HEK293T (cell line): Measurements from ENCODE around the gene TMEM39B.
"Not testable (repeated sequence)": the region's sequence is repeated elsewhere in the genome, so short reads cannot be mapped to it uniquely, and the experiment has no call there.

Experiments used
- CTCF ChIA-PET: fragments of 350-600 bp; formaldehyde crosslinking; extraction: SDS; loops from one replicate; lab custom pipeline; 2021; ENCODE audit warnings: antibody characterized with exemption, inconsistent platforms; lab: Yijun Ruan, JAX
- POLR2A ChIA-PET: fragments of 350-600 bp; formaldehyde crosslinking; extraction: SDS; loops from one replicate; lab custom pipeline; 2020; ENCODE audit warnings: antibody characterized with exemption, inconsistent platforms; lab: Yijun Ruan, JAX
- DNase-seq: peaks from one replicate; pipeline ENCODE4 v3.0.0; 2012; ENCODE audit warnings: mixed read lengths; ENCODE audit errors: extremely low spot score
- ARNT ChIP-seq: fragments of 450-650 bp; IDR thresholded peaks from 2 replicates; pipeline ENCODE4 v1.6.1; 2017; ENCODE audit warnings: mild to moderate bottlenecking
- BHLHE40 ChIP-seq: fragments of 450-650 bp; IDR thresholded peaks from 2 replicates; pipeline ENCODE4 v1.6.1; 2016; ENCODE audit warnings: mild to moderate bottlenecking, moderate library complexity, borderline replicate concordance
- CTBP1 ChIP-seq: fragments of 450-650 bp; IDR thresholded peaks from 2 replicates; pipeline ENCODE4 v1.6.1; 2016; ENCODE audit warnings: borderline replicate concordance
- ELF4 ChIP-seq: fragments of 450-650 bp; IDR thresholded peaks from 2 replicates; pipeline ENCODE4 v1.6.1; 2017; ENCODE audit warnings: antibody characterized with exemption
- FOXA1 ChIP-seq: fragments of 450-650 bp; IDR thresholded peaks from 2 replicates; pipeline ENCODE4 v1.6.1; 2016; ENCODE audit warnings: mild to moderate bottlenecking
- FOXK2 ChIP-seq: fragments of 450-650 bp; IDR thresholded peaks from 2 replicates; pipeline ENCODE4 v1.6.1; 2016; ENCODE audit warnings: mild to moderate bottlenecking
- FOXM1 ChIP-seq: fragments of 450-650 bp; IDR thresholded peaks from 2 replicates; pipeline ENCODE4 v1.6.1; 2017; ENCODE audit warnings: mild to moderate bottlenecking, borderline replicate concordance
- HDGF ChIP-seq: fragments of 450-650 bp; IDR thresholded peaks from 2 replicates; pipeline ENCODE4 v1.6.1; 2017; ENCODE audit warnings: antibody characterized with exemption, borderline replicate concordance
- L3MBTL2 ChIP-seq: fragments of 450-650 bp; conservative IDR thresholded peaks from 2 replicates; pipeline ENCODE4 v1.6.1; 2016; ENCODE audit warnings: mild to moderate bottlenecking
- LEF1 ChIP-seq: fragments of 450-650 bp; IDR thresholded peaks from 2 replicates; pipeline ENCODE4 v1.6.1; 2017; ENCODE audit warnings: mild to moderate bottlenecking, borderline replicate concordance
- NFRKB ChIP-seq: fragments of 450-650 bp; IDR thresholded peaks from 2 replicates; pipeline ENCODE4 v1.6.1; 2016; ENCODE audit warnings: mild to moderate bottlenecking, moderate library complexity
- PKNOX1 ChIP-seq: fragments of 450-650 bp; IDR thresholded peaks from 2 replicates; pipeline ENCODE4 v1.6.1; 2016
- SP1 ChIP-seq: fragments of 450-650 bp; IDR thresholded peaks from 2 replicates; pipeline ENCODE4 v1.6.1; 2017
- SUZ12 ChIP-seq: fragments of 450-650 bp; IDR thresholded peaks from 2 replicates; pipeline ENCODE4 v1.6.1; 2016; ENCODE audit warnings: mild to moderate bottlenecking
- TARDBP ChIP-seq: fragments of 450-650 bp; IDR thresholded peaks from 2 replicates; pipeline ENCODE4 v1.6.1; 2016
- ZNF384 ChIP-seq: fragments of 450-650 bp; IDR thresholded peaks from 2 replicates; pipeline ENCODE4 v1.6.1; 2016

The TMEM39B gene

GRCh38 chr1:32114420-32114819, 41.7 kb downstream of the TMEM39B start:
- POLR2A ChIA-PET, result interaction anchor here (1.2 kb wide), 1 partner anchor 65 kb away, joined by 4 read pairs; the partner anchor contains the start of gene TXLNA
- CTCF ChIA-PET, result interaction anchor here (0.6 kb wide), 1 partner anchor 756 kb away, joined by 3 read pairs; no protein-coding TSS in a partner anchor
- no peak for TF ChIP-seq HDGF
- TF ChIP-seq CTBP1, result no peak
- no peak for TF ChIP-seq NFRKB
- no peak for TF ChIP-seq FOXA1
- no peak for TF ChIP-seq ZNF384
- no peak for TF ChIP-seq L3MBTL2
- TF ChIP-seq FOXK2, result no peak
- no peak for TF ChIP-seq SUZ12
- TF ChIP-seq SP1, result no peak
- TF ChIP-seq LEF1, result no peak
- TF ChIP-seq PKNOX1, result no peak
- TF ChIP-seq BHLHE40, result no peak
- TF ChIP-seq ARNT, result no peak
- no peak for TF ChIP-seq TARDBP
- no peak for TF ChIP-seq FOXM1
- no peak for TF ChIP-seq ELF4
- no peak for DNase-seq

- CTCF ChIA-PET, result interaction anchor here (0.7 kb wide), 1 partner anchor 77 kb away, joined by 4 read pairs; no protein-coding TSS in a partner anchor
- POLR2A ChIA-PET, result interaction anchor here (1.2 kb wide), 1 partner anchor 64 kb away, joined by 4 read pairs; the partner anchor contains the start of gene TXLNA
- TF ChIP-seq NFRKB (no peak), FOXM1 (no peak), CTBP1 (no peak), BHLHE40 (no peak), HDGF (no peak), TARDBP (no peak), FOXK2 (no peak)
- no peak for DNase-seq
Observed at GRCh38 chr1:32115496-32115895, 42.8 kb downstream of the TMEM39B start.

GRCh38 chr1:32116531-32116930, 43.8 kb downstream of the TMEM39B start:
- POLR2A ChIA-PET, result interaction anchor here (3.5 kb wide), 1 partner anchor 8 kb away, joined by 8 read pairs; the partner anchor contains the start of gene KPNA6
- TF ChIP-seq TARDBP, result no peak
- no peak for TF ChIP-seq CTBP1
- no peak for TF ChIP-seq ARNT
- no peak for TF ChIP-seq PKNOX1
- no peak for TF ChIP-seq ZNF384
- DNase-seq, result no peak
- CTCF ChIA-PET, result no interaction called here

- TF ChIP-seq L3MBTL2 (no peak), LEF1 (no peak), SP1 (no peak), FOXK2 (no peak)
- CTCF ChIA-PET, result no interaction called here
- DNase-seq, result no peak
- POLR2A ChIA-PET, result interaction anchor here (0.9 kb wide), 1 partner anchor 57 kb away, joined by 3 read pairs; the partner anchor contains the start of gene TXLNA
Observed at GRCh38 chr1:32122151-32122550, 49.4 kb downstream of the TMEM39B start.

- CTCF ChIA-PET, result interaction anchor here (0.6 to 1.1 kb wide), 2 partner anchors 12 to 14 kb away, joined by 4 to 7 read pairs; no protein-coding TSS in a partner anchor
- POLR2A ChIA-PET, DNase-seq: not testable (repeated sequence)
Observed at GRCh38 chr1:32123361-32123760, 50.6 kb downstream of the TMEM39B start.

- ChIA-PET POLR2A (no interaction called here), CTCF (no interaction called here)
- DNase-seq, result no peak
- TF ChIP-seq SP1 (no peak), BHLHE40 (no peak), NFRKB (no peak), PKNOX1 (no peak), ELF4 (no peak), SUZ12 (no peak), ZNF384 (no peak), TARDBP (no peak), FOXM1 (no peak), L3MBTL2 (no peak), FOXA1 (no peak), LEF1 (no peak), FOXK2 (no peak), HDGF (no peak), CTBP1 (no peak), ARNT (no peak)
Observed at GRCh38 chr1:32125313-32125712, 52.6 kb downstream of the TMEM39B start.

GRCh38 chr1:32126770-32127169, 54.0 kb downstream of the TMEM39B start:
- CTCF ChIA-PET, result no interaction called here
- POLR2A ChIA-PET, result no interaction called here
- no peak for TF ChIP-seq NFRKB
- TF ChIP-seq TARDBP, result no peak
- TF ChIP-seq L3MBTL2, result no peak
- no peak for TF ChIP-seq ARNT
- TF ChIP-seq ZNF384, result no peak
- no peak for TF ChIP-seq LEF1
- no peak for TF ChIP-seq FOXM1
- no peak for TF ChIP-seq HDGF
- DNase-seq, result no peak
